ENCODE measurements around the gene PPM1F. TPM values are rescaled to one million over a fixed set of nuclear protein-coding genes. Genes with fewer than 3 reads are reported as not detected.
A peak's percentile ranks its signal among the peaks of the same experiment; 100 is the strongest.

Gene PPM1F
- total RNA-seq, 2 donors from 2014 or later, result 37.6 to 49.2 TPM

GRCh38 chr22:21985214-21985613, 32.6 kb upstream of the PPM1F start:
- Histone ChIP-seq H3K9me3 (ENCODE audit: control insufficient read depth, low read length) (no peaks in the 10 kb centered on the region), H3K36me3 (ENCODE audit: control insufficient read depth, insufficient read depth, low read length) (peaks cover 11% of the 10 kb centered on the region), H3K4me3 (ENCODE audit: low read length) (no peak overlapping the region), H3K27me3 (ENCODE audit: control insufficient read depth, insufficient read depth, low read length, poor library complexity, severe bottlenecking) (peaks cover 6% of the 10 kb centered on the region), H3K27ac (ENCODE audit: low read depth, low read length) (no peak overlapping the region), H3K9ac (ENCODE audit: extremely low read depth, low read length, poor library complexity, severe bottlenecking) (no peak overlapping the region), H3K4me1 (ENCODE audit: control insufficient read depth, insufficient read depth, low read length) (no peaks in the 10 kb centered on the region)
- TF ChIP-seq, protein P1, sequence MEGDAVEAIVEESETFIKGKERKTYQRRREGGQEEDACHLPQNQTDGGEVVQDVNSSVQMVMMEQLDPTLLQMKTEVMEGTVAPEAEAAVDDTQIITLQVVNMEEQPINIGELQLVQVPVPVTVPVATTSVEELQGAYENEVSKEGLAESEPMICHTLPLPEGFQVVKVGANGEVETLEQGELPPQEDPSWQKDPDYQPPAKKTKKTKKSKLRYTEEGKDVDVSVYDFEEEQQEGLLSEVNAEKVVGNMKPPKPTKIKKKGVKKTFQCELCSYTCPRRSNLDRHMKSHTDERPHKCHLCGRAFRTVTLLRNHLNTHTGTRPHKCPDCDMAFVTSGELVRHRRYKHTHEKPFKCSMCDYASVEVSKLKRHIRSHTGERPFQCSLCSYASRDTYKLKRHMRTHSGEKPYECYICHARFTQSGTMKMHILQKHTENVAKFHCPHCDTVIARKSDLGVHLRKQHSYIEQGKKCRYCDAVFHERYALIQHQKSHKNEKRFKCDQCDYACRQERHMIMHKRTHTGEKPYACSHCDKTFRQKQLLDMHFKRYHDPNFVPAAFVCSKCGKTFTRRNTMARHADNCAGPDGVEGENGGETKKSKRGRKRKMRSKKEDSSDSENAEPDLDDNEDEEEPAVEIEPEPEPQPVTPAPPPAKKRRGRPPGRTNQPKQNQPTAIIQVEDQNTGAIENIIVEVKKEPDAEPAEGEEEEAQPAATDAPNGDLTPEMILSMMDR (conservative IDR thresholded peaks at IDR 0.05), result no peak
- Mint-ChIP-seq H3K27me3 (ENCODE audit: insufficient read depth) (peaks cover 42% of the 10 kb centered on the region), H3K4me1 (peaks cover 6% of the 10 kb centered on the region), H3K4me3 (no peak overlapping the region), H3K36me3 (ENCODE audit: low read depth) (no peaks in the 10 kb centered on the region), H3K27ac (no peak overlapping the region), H3K9me3 (no peaks in the 10 kb centered on the region)
- DNase-seq, result no peak
- WGBS, 2 experiments (ENCODE audit: insufficient coverage in 1 of 2, insufficient read length in 1 of 2), result 97% methylated on average over 4 of the region's 5 CpGs; no CpG with 5 or more reads in 1 of the 2 experiments

- no peaks in the 10 kb centered on the region for H3K36me3 Mint-ChIP-seq (ENCODE audit: low read depth)
- no peak overlapping the region for H3K27ac Mint-ChIP-seq
- H3K4me1 ChIP-seq (ENCODE audit: control insufficient read depth, insufficient read depth, low read length), result no peaks in the 10 kb centered on the region
- WGBS, 2 experiments (ENCODE audit: insufficient coverage in 1 of 2, insufficient read length in 1 of 2), result 26 to 46% methylated on average over 7 of the region's 7 CpGs
- H3K9me3 ChIP-seq (ENCODE audit: control insufficient read depth, low read length), result no peaks in the 10 kb centered on the region
- H3K27me3 Mint-ChIP-seq (ENCODE audit: insufficient read depth), result peaks cover 38% of the 10 kb centered on the region
- no peak overlapping the region for H3K4me3 ChIP-seq (ENCODE audit: low read length)
- DNase-seq, result peak; percentile 92
- H3K27me3 ChIP-seq (ENCODE audit: control insufficient read depth, insufficient read depth, low read length, poor library complexity, severe bottlenecking), result peaks cover 2% of the 10 kb centered on the region
- peaks cover 6% of the 10 kb centered on the region for H3K4me1 Mint-ChIP-seq
- H3K27ac ChIP-seq (ENCODE audit: low read depth, low read length), result no peak overlapping the region
- H3K9ac ChIP-seq (ENCODE audit: extremely low read depth, low read length, poor library complexity, severe bottlenecking), result no peak overlapping the region
- H3K9me3 Mint-ChIP-seq, result no peaks in the 10 kb centered on the region
- H3K36me3 ChIP-seq (ENCODE audit: control insufficient read depth, insufficient read depth, low read length), result peaks cover 15% of the 10 kb centered on the region
- TF ChIP-seq, protein P1 (conservative IDR thresholded peaks at IDR 0.05), result peak; percentile 85
- H3K4me3 Mint-ChIP-seq, result peak overlapping the region; percentile 6
Observed at GRCh38 chr22:21984793-21985192, 32.1 kb upstream of the PPM1F start.

DNA sequence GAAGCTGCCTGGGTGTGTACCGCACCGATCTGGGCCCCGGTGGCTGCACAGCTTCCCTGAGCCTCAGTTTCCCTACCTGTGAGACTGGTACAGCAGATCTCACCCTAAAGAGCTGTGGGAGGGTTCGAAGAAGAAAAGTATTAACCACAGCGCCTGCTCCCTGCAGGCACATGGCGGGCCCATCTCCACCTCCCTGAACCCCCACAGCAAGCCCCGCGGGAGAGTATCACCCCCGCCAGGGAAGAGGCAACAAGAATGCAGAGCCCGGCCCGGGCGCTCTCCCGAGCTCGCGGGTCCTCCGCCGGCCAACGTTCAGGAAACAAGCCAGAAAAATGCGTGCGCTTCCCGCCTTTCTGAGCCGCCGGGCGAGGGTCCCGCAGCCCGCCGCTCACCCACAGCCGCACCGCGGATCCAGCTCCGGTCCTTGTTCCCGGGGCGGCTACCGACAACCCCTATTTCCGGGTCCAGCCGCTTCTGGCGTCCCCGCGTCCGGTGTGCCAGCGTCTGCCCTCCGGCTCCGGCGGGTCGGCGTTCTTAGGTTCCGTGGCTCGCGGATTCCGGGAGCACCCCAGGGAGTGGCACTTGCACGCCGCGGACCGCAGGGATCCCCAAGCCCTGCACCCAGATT, 29.8 kb upstream of the PPM1F start, which contains the start of gene TOP3B:
TSS of gene TOP3B (minus strand) at position 450 of the 628 bp plus-strand sequence. CDS start 7,078 bp downstream, outside the sequence.
- H3K36me3 ChIP-seq (ENCODE audit: control insufficient read depth, insufficient read depth, low read length), result peaks cover 15% of the 10 kb centered on the region
- H3K4me1 Mint-ChIP-seq, result peaks cover 6% of the 10 kb centered on the region
- H3K9me3 Mint-ChIP-seq, result no peaks in the 10 kb centered on the region
- H3K4me1 ChIP-seq (ENCODE audit: control insufficient read depth, insufficient read depth, low read length), result no peaks in the 10 kb centered on the region
- H3K27ac Mint-ChIP-seq, result peak within 1 kb of the TSS; percentile 81
- peak within 1 kb of the TSS; percentile 19 for H3K27ac ChIP-seq (ENCODE audit: low read depth, low read length)
- TF ChIP-seq, protein P1 (conservative IDR thresholded peaks at IDR 0.05), result no peak
- H3K36me3 Mint-ChIP-seq (ENCODE audit: low read depth), result peaks cover 12% of the 10 kb centered on the region
- DNase-seq, result peak; percentile 89
- WGBS, 2 experiments (ENCODE audit: insufficient coverage in 1 of 2, insufficient read length in 1 of 2), result 0 to 1% methylated on average over 30 to 54 of the region's 54 CpGs
- no peaks in the 10 kb centered on the region for H3K27me3 ChIP-seq (ENCODE audit: control insufficient read depth, insufficient read depth, low read length, poor library complexity, severe bottlenecking)
- peak within 1 kb of the TSS; percentile 95 for H3K4me3 ChIP-seq (ENCODE audit: low read length)
- H3K27me3 Mint-ChIP-seq (ENCODE audit: insufficient read depth), result peaks cover 15% of the 10 kb centered on the region
- peak within 1 kb of the TSS; percentile 85 for H3K9ac ChIP-seq (ENCODE audit: extremely low read depth, low read length, poor library complexity, severe bottlenecking)
- H3K4me3 Mint-ChIP-seq, result peak within 1 kb of the TSS; percentile 90
- no peaks in the 10 kb centered on the region for H3K9me3 ChIP-seq (ENCODE audit: control insufficient read depth, low read length)
